ENCODE data around the gene PAX3.

- TF ChIP-seq CTCF (IDR thresholded peaks at IDR 0.05; ENCODE audit: low read depth, low read length): no peak
- TF ChIP-seq EZH2phosphoT487 (IDR thresholded peaks at IDR 0.05; ENCODE audit: low read depth): no peak
These were observed 12.7 kb upstream of the PAX3 start for GRCh38 chr2:222311319-222311977.

All from OCI-LY3 (cell line).